Measurements from ENCODE around the gene BRF1. TPM values are rescaled to one million over a fixed set of nuclear protein-coding genes. Genes with fewer than 3 reads are reported as not detected.
A peak's percentile ranks its signal among the peaks of the same experiment; 100 is the strongest.
"Not testable (repeated sequence)": the region's sequence is repeated elsewhere in the genome, so short reads cannot be mapped to it uniquely, and the experiment has no call there.

BRF1 gene, protein sequence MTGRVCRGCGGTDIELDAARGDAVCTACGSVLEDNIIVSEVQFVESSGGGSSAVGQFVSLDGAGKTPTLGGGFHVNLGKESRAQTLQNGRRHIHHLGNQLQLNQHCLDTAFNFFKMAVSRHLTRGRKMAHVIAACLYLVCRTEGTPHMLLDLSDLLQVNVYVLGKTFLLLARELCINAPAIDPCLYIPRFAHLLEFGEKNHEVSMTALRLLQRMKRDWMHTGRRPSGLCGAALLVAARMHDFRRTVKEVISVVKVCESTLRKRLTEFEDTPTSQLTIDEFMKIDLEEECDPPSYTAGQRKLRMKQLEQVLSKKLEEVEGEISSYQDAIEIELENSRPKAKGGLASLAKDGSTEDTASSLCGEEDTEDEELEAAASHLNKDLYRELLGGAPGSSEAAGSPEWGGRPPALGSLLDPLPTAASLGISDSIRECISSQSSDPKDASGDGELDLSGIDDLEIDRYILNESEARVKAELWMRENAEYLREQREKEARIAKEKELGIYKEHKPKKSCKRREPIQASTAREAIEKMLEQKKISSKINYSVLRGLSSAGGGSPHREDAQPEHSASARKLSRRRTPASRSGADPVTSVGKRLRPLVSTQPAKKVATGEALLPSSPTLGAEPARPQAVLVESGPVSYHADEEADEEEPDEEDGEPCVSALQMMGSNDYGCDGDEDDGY
- polyA plus RNA-seq (2014; cell fraction: cytosol; rRNA removed): 19.0 and 21.0 TPM in 2 replicates
- 39.7 and 48.3 TPM in 2 replicates for polyA plus RNA-seq (2014; cell fraction: nucleus; rRNA removed)

DNA sequence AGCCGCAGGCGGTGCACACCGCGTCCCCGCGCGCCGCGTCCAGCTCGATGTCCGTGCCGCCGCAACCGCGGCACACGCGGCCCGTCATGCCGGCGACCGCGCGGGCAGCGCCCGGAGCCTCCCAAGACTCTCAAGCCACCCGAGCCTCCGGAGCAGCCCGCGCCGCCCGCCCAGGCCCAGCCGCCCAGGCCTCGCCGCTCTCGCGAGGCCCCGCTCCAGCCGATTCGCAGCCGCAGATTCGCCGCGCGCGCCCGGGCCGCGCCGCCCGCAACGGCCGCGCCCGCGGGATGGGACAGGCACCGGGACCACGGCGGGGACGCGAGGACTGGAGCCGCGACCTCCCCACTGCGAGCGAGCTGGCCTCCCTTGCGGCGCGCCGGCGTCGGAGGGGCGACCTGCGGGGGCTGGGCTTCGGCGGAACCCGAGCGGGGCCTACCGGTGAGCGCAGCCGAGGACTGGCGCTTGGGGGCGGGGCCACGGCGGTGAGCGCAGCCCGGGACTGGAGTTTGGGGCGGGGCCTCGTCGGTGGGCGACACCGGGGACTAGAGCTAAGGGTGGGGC, at the start of gene BRF1:
Gene BRF1, minus strand, starts transcription at position 460 of the 561 bp plus-strand sequence. Its CDS starts 372 bp downstream, at position 88.
- peak; percentile 84 for DNase-seq (ENCODE audit: low spot score)

DNA sequence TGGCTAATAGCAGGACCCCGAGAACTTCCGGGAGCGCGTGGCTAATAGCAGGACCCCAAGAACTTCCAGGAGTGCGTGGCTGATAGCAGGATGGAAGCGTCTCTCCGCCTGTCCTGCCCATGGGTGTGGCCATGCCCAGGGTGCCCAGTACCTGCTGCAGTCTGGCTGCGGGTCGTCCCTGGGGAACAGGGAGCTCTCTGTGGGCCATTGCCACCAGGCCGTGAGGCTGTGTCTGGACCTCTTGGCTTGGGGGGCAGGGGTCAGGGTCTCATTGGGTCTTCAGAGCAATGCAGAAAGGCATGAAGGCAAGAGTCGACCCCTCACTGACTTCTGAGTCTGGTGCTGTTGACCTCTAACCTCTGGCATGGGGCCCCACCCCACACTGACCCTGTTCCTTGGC, 49.2 kb upstream of the BRF1 start:
- DNase-seq (ENCODE audit: low spot score): no peak

DNA sequence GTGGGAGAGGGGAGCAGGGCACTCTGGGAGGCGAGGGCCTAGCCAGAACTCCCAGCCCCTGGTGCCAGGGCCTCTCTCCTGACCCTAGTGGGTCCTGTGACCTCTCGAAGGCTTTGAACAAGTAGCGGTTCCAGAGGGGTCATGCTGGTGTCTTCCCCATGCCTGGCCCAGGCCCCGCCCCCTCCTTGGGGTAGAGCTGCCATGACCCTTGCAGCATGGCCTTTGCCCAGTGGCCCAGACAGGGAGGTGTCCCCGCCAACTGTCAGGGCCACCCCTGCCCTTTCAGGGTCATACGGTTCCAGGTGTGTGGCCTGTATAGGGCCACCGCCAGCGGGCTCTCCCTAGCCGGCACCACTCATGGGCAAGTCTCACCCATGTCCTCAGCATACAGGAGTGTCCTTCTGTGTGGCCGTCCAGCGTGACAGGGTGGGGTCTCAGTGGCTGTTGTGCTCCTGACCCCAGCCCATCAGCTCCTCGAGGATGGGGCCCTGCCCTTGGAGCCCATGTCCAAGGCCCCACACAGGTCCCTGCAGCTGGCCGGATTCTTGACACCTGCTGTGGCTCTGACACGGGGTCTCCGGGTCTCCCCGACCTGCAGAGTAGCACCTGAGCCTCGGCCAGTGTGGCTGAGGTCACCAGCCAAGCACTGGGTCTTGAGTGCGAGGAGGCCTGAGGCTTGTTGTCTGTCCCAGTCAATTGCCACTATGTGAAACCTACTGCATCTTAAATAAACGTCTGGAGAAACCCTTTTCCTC, 48.3 kb upstream of the BRF1 start:
- DNase-seq (ENCODE audit: low spot score): no peak

DNA sequence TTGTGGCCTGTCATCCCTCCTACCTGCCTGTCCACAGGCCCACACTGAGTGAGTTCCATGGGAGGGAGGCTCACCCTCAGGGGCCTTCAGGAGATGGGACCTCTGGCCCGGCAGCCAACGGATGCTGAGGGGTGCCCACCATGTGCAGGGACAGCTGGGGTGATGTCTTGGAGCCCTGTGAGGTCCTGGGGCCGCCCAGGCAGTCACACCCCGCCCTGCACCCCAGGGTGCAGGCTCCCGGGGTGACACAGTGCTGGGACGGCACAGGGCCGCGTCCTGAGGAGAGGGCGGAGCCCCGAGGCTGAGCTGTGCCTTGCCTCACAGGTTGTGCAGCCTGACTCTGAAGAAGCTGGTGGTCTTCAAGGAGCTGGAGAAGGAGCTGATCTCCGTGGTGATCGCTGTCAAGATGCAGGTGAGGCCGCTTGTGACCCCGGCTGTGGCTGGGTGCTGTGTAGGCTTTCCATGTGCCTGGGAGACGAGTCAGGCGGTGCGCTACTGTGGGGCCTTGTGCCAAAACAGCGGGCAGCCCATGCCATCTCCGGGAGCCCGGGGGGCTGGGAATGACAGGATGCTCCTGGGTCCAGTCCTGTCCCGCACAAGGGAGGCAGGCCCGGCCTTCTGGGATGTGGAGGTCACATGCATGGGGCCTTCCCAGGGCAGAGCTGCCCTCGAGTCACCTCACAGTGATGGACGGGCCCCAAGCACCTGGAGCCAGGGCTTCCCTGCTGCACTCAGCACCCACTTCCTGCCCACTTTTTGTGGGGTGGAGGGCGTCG, 47.6 kb upstream of the BRF1 start:
- DNase-seq (ENCODE audit: low spot score): no peak

DNA sequence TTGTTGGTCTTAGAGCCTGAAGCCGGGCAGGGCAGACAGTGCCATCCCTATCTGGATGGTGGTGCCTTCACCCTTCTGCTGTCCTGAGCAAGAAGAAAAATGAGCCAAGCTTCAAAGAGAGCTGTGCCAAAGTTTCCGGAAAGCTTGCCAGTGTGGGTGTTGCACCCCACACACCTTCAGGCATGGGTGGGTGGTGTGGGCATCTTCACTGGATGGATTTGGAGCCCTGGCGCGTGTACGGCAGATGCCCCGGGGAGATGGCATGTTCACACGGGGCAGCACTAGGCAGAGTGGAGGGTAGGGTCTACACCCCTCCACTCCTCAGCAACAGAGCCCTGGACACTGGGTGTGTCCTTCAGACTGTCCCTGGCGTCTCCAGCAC, 46.8 kb upstream of the BRF1 start:
- no peak for DNase-seq (ENCODE audit: low spot score)

DNA sequence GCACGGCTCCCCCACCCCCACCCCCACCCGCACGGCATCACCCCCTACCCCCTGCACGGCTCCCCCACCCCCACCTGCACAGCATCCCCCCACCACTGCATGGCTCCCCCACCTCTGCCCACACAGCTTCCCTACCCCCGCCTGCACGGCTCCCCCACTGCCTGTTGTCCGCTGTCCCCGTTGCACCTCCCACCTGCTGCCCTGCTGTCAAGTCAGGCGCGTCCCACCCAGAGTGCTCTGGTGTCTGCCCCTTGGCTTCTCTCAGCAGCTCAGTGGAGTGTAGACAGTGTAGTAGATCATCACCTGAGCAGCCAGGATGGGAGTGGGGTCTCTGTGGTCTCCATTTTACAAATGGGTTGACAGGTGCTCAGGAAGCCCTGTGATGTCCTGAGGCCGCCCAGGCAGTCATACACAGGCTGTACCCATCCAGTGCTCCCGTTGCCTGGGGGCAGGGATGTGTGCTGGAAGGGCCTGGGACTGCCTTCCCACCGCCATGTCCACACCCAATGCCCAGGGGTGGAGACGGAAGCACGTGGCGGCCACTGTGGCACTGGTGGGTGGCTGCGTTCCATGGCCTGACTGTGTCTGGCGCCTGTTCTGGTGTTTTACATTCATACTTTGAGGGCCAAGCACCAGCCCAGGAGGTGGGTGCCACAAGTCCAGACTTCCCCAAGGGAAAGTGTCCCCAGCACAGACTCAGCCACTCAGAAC, 46.2 kb upstream of the BRF1 start:
- no peak for DNase-seq (ENCODE audit: low spot score)

DNA sequence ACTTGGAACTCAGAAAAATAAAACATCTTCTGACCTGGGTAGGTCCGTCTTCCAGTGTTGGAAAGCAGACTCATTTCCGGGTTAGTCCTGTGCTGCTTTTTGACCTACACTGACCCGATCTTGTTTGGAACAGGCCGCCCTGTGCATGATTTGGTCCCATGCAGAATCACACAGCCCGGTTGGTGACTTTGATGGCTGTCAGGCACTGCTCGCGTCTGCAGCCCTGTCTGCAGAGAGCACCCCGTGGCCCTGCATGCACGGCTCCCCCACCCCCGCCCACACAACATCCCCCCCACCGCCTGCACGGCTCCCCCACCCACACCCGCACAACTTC, 45.4 kb upstream of the BRF1 start:
- DNase-seq (ENCODE audit: low spot score): no peak

DNA sequence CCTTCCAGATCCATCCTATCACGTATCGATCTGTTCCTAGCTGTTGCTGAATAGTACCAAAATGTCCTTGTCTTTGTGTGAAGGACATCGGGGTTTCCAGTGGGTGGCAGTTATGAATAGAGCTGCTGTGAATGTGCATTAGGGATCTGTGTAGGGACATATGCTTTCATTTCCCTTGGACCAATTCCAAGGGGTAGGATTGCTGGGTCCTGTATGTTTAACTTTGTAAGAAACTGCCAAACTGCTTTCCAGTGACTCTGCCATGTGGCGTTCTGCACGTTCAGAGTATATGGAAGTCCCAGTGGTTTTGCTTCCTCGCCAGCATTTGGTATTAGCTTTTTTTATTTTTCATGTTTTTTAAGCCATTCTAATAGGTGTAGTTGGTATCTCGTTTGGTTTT, 42.4 kb upstream of the BRF1 start:
- no peak for DNase-seq (ENCODE audit: low spot score)

DNA sequence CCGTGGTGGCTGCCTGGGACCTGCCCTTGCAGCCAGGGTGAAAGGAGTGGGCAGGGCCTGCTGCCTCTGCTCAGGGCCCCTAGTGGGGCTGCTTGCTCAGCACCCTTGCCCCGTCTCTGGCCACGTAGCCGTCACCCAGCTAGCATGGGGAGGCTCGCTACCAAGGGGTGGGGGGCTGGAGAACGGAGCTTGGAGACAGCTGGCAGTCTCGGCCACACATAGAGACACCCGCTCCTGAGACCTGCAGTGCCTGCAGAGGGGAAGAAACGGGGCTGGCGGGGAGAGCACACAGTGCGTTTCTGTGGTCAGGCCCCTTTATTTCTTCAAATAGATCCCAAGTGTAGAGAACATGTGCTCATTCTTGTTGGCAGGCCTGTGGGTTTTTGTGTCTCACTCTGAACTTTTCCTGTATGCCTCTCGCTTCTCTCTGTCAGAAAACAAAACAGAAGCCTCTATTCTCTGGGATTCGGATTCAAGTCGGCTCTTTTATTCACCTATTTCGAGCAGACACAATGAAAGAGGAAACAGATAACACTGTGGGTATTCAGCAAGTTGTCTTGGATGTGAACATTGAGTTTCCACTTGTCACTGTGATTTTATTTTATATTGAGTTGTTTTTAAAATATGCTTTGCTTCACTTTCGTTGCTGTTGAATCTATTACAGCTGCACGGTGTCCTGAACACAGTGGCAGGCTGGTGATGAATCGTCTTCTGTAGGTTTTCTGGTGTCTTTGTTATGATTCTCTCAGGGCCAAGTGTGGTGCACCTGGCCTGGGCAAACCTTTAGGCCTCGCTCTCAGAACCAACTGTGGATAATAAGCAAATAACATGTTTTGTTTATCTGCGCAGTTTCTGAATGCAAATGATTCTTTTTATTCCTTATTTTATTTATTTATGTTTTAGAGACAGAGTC, 40.3 kb upstream of the BRF1 start:
- no peak for DNase-seq (ENCODE audit: low spot score)

DNA sequence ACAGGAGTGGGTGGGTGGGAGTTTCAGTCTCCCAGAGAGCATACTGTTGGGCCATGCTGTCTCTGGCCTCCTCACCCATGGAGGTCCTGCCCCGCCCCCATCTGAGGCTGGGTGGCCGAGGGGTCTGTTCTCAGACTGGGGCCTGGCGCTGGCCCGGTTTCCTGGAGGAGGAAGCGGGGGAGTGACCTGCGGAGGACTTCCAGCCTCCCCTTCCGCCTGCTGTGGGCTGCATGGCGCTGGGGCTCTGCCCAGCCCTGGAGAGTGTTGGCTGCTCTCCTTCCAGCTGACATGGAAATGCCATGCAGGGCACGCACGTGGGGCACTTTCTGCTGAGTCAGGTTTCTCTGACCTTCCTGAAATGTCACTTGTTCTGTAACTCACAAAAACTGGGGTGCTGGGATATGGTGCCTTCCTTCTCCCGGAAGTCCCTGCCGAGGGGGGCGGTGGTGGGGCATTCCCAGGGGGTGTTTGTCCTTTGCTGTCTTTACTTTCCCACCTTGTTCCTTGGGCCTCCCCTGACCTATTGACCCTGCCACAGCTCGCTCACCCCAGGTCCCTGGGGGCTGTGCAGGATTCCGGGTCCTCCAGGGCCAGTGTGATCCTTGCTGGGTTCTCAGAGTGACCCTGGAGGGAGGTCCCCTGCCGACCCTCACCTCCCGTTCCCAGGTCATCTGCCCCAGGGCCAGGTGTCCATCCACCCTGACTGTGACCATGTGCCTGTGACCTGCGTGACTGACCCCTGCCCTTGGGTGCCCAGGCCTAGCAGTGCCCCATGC, 37.4 kb upstream of the BRF1 start:
- DNase-seq (ENCODE audit: low spot score): no peak

DNA sequence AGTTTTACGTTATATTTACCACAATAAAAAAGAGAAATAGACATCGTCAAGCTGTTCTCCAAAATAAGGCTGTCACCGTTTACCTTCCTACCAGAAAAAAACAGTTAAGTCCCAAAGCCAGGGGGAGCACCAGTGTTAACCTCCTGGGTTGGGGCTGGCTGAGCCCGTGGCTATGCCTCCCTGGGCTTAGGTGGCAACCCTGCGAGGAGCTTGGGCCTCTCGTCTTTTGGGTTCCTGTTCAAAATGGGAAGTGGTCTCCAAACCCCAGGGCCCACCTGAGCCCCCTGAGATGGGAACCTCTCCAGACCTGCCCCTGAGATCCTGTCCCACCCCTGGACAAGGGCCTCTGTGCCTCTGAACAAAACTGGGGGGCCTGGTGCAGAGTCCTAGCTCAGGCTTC, 36.6 kb upstream of the BRF1 start:
- no peak for DNase-seq (ENCODE audit: low spot score)

DNA sequence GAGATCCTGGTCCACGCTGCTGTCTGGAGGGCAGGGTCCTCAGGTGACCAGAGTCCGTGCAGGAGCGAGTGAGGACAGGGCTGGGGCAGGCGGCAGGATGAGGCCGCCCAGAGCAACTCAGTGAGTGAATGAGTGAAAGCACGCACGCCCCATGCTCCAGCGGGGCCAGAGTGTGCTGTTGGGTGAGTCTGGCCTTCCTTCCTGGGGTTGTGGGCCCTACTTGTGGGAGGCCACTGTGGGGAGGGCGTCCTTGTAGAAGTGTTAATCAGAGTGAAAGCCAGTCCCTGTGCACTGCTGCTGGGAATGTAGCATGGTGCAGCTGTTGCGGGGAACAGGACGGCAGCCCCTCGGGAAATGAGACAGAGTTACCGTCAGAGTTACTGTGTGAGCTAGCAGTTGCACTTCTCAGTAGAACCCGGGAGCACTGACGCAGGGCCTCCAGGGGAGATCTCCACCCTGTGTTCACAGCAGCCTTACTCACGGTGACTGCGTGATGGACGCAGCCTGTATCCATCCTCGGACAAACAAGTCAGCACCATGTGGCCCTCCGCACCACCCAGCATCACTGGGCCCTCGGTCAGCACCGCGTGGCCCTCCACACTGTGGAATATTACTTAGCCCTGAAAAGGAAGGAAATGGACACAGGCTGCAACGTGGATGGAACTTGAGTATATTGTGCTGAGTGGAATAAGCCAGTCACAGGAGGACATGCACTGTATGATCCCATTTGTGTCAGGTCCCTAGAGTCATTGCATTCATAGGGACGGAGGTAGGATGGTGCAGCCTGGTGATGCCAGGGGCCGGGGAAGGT, 35.9 kb upstream of the BRF1 start:
- DNase-seq (ENCODE audit: low spot score): no peak

DNA sequence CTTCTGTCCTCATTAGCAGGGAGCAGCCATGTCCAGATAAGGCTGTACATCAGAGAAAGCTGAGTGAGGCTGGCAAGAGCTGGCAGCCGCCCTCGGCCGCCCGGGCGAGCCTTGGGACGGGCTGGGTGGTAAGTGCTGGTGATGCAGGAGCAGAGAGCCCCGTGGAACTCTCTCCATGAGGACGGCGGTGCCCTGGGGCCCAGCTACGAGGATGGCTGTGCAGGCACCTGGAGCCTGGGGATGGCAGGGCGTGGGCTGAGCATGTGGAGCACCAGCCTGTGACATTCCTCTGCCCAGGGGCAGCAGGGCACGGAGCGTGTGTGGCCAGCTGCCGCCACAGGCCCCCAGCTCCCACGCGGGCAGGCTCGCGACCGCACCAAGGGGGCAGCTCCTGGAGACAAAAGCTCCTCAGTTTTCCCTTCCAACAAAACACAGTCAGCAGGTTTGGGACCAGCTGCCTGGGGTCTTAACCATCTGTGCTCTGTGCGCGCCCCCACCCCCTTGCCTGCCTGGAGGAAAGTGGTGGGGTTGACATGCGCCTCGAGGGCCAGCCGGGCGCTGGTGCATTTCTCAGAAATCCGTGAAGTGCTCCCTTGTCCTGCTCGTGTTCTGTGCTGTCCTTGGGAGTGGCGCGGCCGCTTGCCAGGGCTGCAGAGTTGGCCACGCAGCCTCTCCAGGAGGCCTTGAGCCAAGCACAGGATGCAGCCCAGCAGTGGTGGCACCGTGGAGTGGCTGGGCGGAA, 35.1 kb upstream of the BRF1 start:
- no peak for DNase-seq (ENCODE audit: low spot score)

DNA sequence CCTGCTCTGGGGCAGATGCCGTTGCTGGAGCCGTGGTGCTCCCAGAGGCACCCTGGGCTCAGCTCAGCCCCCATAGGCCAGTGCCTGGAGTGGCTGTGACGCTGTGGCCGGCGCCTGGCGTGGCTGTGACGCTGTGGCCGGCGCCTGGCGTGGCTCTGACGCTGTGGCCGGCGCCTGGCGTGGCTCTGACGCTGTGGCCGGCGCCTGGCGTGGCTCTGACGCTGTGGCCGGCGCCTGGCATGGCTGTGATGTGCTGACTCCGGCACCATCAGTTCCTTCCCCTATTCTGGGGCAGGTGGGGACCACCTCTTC, 34.4 kb upstream of the BRF1 start:
- not testable (repeated sequence) for DNase-seq (ENCODE audit: low spot score)

DNA sequence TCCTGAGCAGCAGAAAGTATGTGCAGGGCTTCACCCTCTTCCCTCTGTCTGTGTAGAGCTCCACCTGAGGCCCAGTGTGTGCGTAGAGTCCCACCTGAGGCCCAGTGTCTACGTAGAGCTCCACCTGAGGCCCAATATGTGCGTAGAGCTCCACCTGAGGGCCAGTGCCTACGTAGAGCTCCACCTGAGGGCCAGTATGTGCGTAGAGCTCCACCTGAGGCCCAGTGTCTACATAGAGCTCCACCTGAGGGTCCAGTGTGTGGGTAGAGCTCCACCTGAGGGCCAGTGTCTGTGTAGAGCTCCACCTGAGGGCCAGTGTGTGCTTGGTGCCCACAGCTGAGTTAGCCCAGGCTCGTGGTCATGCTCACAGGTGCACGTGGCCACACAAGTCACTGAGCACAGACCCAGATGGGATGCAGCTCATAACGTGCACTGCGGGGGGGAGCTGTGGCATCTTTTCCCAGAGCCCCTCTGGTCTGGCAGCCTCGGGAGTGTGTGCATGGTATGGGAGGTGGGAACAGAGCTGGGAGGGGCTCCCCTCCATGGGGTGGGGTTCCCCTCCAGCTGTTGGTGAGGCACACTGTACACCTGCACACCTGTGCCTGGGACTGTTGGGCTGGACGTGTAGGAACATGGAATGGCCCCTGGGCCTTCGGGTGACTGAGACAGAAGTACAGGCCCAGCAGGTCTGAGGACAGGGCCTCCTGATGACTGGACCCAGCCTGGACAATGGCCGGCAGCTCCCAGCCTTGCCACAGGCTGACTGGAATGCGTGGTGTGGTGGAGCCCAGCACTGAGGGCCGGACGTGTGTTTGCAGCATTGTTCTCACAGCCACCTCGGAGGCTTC, 33.8 kb upstream of the BRF1 start:
- no peak for DNase-seq (ENCODE audit: low spot score)

DNA sequence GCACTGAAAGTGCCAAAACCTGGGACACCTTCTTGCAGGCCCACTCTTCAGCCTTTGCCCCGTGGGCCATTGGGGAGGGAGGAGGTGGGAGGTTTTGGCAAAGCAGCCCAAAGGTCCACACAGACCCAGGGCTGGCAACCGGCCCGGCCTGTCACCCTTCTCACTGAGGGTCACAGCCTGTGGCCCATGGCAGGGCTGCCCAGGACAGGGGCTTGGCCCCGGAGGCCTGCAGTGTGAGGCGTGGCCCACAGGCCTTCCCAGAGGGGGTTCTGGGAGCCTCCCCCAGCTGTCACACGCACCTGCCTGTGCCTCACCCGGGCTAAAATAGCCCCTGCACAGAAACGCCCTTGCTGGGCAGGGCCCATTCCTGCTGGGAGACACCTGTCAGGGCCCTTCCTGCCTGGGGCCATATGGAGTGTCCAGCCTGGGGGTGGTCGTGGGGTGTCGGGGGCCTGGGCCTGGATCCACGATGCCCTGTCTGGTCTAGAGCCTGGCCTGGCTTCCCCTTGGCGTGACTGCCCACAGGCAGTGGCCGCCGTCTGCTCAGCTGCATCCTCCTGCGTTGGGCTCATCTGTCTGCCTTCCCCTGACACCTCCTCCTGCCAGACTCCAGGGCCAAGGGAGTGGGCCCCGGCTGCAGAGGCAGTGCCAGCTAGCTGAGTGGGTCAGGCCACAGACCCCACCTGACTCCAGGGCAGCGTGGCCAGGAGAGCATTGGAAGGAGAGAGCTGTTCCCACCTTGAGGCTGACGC, 33.0 kb upstream of the BRF1 start:
- no peak for DNase-seq (ENCODE audit: low spot score)

Measured in SK-N-DZ (cell line).